ENCODE measurements around the gene TMSB15A. TPM values are rescaled to one million over a fixed set of nuclear protein-coding genes. Genes with fewer than 3 reads are reported as not detected.
A peak's percentile ranks its signal among the peaks of the same experiment; 100 is the strongest.

Gene TMSB15A
- total RNA-seq: 6.0 and 6.7 TPM in 2 replicates
- 10.6 and 17.2 TPM in 2 replicates for polyA plus RNA-seq
- 19.4 and 25.4 TPM in 2 replicates for polyA plus RNA-seq (2011; cell fraction: cytosol; rRNA removed)
- polyA plus RNA-seq (2011; cell fraction: nucleus; rRNA removed): 7.0 and 8.4 TPM in 2 replicates
- 1.0 and 4.1 TPM in 2 replicates for polyA plus RNA-seq (2012)
- polyA minus RNA-seq: 0.76 and 3.2 TPM in 2 replicates
- not detected for polyA minus RNA-seq (2011; cell fraction: cytosol; rRNA and poly(A)+ RNA removed)
- polyA minus RNA-seq (2011; cell fraction: nucleus; rRNA and poly(A)+ RNA removed): not detected in 2 replicates
- percentile 38 among the genes with signal in this experiment for Bru-seq, nascent RNA
- percentile 46 among the genes with signal in this experiment for BruChase-seq, experiment 1, labeled RNA remaining after a 6-hour chase
- percentile 41 among the genes with signal in this experiment for BruChase-seq, experiment 2, labeled RNA remaining after a 2-hour chase
- long read RNA-seq, transcript TMSB15A-201 (3 exons, 685 nt): major isoform, 19 of 20 reads
- long read RNA-seq, partial matches to known transcripts: 0 of 20 reads
- long read RNA-seq, other reads (novel, unspliced or antisense): 1 of 20 reads

DNA sequence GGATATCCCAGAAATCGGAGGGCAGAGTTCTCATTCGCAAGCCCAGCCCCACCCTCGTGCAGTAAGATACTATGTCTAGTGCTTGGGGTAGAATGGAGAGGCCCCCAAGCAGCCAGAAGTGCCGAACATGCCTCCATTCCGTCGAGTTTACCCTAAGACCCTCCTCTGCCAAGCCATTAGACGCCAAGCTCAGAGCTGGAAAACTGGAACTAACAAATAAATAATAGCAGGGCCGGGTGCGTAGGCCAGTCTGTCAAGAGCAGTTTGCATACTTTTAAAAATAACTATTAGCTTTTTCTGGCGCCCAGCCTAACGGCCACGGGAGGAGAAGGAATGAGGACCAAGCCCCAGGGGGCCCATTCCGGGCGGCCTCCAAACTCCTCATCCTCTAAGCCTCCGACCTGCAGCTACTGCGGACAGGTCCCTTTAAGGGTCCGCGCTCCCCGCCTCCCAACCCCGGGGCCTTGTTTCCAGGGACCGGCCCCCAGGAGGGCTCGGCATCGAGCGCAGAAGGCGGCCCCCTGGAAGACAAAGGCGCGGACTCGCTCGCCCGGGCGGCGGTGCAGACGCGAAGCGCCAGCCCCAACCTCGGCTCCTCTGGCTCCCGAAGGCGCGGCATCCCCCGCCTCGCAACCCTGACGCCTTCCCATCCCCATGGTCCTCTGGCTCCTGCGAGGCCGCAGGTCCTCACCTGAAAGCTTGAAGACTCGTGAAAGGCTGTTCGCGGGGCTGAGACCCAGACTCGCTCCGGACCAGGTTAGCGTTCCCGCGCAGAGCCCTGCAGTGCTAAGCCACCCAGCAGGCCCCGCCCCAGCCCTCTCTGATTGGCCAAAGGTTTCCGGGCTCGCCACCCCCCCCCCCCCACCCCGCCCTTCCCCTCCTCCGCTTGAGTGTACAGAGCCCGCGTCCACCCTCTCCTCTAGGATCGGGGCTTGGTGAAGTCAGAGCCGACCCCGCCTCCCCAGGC, at the start of gene TMSB15A:
Gene TMSB15A (minus strand): TSS at position 765 of the 967 bp plus-strand sequence.
- Histone ChIP-seq H4K20me1 (replicated peaks; ENCODE audit: control insufficient read depth, extremely low read depth, insufficient read depth, low read length) (no peaks in the 10 kb centered on the region), H3K9me3 (replicated peaks; ENCODE audit: control insufficient read depth, insufficient read depth, low read length) (no peaks in the 10 kb centered on the region), H3K9ac (replicated peaks; ENCODE audit: extremely low read depth, insufficient read depth, low read length) (peak within 1 kb of the TSS; percentile 9), H3K27ac (ENCODE audit: insufficient read depth, low read depth, low read length) (no peak within 1 kb of the TSS), H3K4me3 (replicated peaks in 1 of 3; ENCODE audit: insufficient read depth in 1 of 3, low read depth in 1 of 3, low read length in 3 of 3) (peak within 1 kb of the TSS; percentile 10 to 44 (median 33)), H3K27me3 (ENCODE audit: control insufficient read depth in 2 of 2, insufficient read depth in 2 of 2, low read length in 2 of 2) (no peaks in the 10 kb centered on the region), H3K79me2 (ENCODE audit: control insufficient read depth, insufficient read depth, low read length) (no peaks in the 10 kb centered on the region), H3K4me1 (ENCODE audit: control insufficient read depth, extremely low read depth, insufficient read depth, low read length) (no peaks in the 10 kb centered on the region), H3K36me3 (ENCODE audit: control insufficient read depth in 2 of 2, extremely low read depth in 1 of 2, insufficient read depth in 2 of 2, low read length in 2 of 2) (no peaks in the 10 kb centered on the region), H3K9me1 (replicated peaks; ENCODE audit: control insufficient read depth, extremely low read depth, insufficient read depth, low read length) (no peaks in the 10 kb centered on the region), H2AFZ (ENCODE audit: low read depth, low read length) (peak within 1 kb of the TSS; percentile 80), H3K4me2 (ENCODE audit: insufficient read depth, low read length) (peak within 1 kb of the TSS; percentile 49)
- dilution Hi-C loops (cut with MboI; ENCODE audit: extremely low pct_ligation_motif_present, low sequenced_read_pairs) (no loop called here), intact Hi-C loops (cut with micrococcal nuclease) (loop anchor here (1.0 kb wide), 1 partner anchor 249 kb away; no protein-coding TSS in a partner anchor)
- no TSS peak for BruUV-seq (replicated peaks)
- FAIRE-seq (peak; percentile 86), DNase-seq (ENCODE audit: low read depth, low spot score) (peak; percentile 31)
- CTCF ChIA-PET: interaction anchor here (1.4 kb wide), 1 partner anchor 348 kb away, joined by 5 read pairs; no protein-coding TSS in a partner anchor
- TF ChIP-seq POLR2AphosphoS5 (IDR thresholded peaks at IDR 0.05; ENCODE audit: insufficient read depth, low read depth, low read length) (no peak), GATA2 (IDR thresholded peaks at IDR 0.05; ENCODE audit: insufficient read depth, insufficient read length, low read depth, low read length) (no peak)
- TF ChIP-seq, protein P1, sequence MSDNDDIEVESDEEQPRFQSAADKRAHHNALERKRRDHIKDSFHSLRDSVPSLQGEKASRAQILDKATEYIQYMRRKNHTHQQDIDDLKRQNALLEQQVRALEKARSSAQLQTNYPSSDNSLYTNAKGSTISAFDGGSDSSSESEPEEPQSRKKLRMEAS (IDR thresholded peaks at IDR 0.05; ENCODE audit: insufficient read depth, insufficient read length): no peak
- POLR2A ChIA-PET: no interaction called here

Data from endothelial cell of umbilical vein (primary cell).